BE2C (cell line): Measurements from ENCODE around the gene STEAP1B.

Source experiments
- DNase-seq: peaks from one replicate; pipeline ENCODE4 v3.0.0-alpha.2; 2020
- H3K27me3 ChIP-seq: fragments of 250-450 bp; sonication (Bioruptor Pico); 2 replicates; pipeline ENCODE4 v1.5.1; 2020; ENCODE audit warnings: mild to moderate bottlenecking
- H3K36me3 ChIP-seq: fragments of 250-450 bp; sonication (Bioruptor Pico); 2 replicates; pipeline ENCODE4 v1.5.1; 2020; ENCODE audit warnings: mild to moderate bottlenecking
- H3K4me1 ChIP-seq: fragments of 250-450 bp; sonication (Bioruptor Pico); 2 replicates; pipeline ENCODE4 v1.5.1; 2020
- H3K4me3 ChIP-seq: 2 replicates; pipeline ENCODE4 v1.5.1; 2011; ENCODE audit warnings: low read depth, low read length
- H3K9me3 ChIP-seq: fragments of 250-450 bp; sonication (Bioruptor Pico); 2 replicates; pipeline ENCODE4 v1.5.1; 2020
- TF ChIP-seq, protein P1 (sequence below): IDR thresholded peaks from 2 replicates; pipeline ENCODE4 v1.5.1; 2012; ENCODE audit warnings: mild to moderate bottlenecking, low read depth, low read length

Gene STEAP1B

DNA sequence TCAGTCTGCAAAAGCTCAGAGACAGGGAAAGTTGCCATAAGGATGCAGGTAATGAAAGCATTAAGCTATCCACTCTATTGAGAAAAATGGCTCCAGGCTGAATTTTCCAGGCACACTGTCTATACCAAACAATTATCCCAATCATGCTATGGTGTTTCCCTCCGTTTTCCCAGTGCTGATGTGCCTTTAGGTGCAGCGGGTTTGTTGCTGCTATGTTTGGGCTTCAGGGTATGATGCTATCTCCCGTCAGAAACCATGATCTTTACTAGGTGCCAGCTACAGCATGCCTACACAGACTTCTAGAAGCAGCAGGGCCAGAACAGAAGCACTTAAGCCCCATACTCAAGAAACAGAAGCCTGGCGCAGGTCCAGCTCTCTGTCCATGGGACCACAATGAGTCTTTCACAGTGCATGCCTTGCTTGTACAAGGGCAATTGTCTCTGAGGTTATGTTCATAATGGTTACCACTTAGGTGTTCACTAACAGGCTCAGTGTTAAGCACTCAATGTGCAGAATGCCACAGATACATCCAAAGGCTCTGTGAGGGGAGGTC is 19.4 kb downstream of the STEAP1B start:
- H3K4me3 ChIP-seq = no peak overlapping the region
- no peaks in the 10 kb centered on the region for H3K9me3 ChIP-seq
- peaks cover 20% of the 10 kb centered on the region for H3K4me1 ChIP-seq
- no peaks in the 10 kb centered on the region for H3K36me3 ChIP-seq
- DNase-seq = peak; percentile 91
- H3K27me3 ChIP-seq = no peaks in the 10 kb centered on the region
- TF ChIP-seq, protein P1, sequence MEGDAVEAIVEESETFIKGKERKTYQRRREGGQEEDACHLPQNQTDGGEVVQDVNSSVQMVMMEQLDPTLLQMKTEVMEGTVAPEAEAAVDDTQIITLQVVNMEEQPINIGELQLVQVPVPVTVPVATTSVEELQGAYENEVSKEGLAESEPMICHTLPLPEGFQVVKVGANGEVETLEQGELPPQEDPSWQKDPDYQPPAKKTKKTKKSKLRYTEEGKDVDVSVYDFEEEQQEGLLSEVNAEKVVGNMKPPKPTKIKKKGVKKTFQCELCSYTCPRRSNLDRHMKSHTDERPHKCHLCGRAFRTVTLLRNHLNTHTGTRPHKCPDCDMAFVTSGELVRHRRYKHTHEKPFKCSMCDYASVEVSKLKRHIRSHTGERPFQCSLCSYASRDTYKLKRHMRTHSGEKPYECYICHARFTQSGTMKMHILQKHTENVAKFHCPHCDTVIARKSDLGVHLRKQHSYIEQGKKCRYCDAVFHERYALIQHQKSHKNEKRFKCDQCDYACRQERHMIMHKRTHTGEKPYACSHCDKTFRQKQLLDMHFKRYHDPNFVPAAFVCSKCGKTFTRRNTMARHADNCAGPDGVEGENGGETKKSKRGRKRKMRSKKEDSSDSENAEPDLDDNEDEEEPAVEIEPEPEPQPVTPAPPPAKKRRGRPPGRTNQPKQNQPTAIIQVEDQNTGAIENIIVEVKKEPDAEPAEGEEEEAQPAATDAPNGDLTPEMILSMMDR = no peak

DNA sequence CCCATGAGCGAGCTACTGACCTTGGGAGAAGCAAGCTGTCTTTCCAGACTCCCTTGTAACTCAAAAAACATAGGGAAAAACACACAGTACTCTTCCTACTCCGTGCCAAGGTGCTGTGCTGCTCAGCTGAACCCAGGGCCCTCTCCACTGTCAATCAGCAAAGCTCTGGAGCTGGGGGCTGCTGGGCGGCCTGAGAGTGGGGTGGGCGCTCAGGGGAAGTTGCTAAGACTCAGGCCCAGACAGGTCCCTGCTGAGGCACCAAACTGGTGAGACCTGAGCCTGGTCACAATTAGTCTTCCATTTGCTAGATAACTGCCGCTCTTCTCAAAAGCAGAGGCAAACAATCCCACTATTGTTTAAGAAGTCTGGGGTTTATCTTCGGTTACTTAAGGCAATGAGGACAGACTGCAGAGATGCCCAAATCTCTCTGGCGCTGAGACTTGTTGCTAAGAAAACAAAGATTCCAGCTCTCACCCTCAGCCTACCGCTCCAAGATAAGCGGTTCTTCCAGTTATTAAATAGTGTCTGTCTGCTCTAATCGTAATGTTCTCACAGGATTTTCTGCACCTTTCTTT is 22.0 kb downstream of the STEAP1B start:
- no peaks in the 10 kb centered on the region for H3K9me3 ChIP-seq

DNA sequence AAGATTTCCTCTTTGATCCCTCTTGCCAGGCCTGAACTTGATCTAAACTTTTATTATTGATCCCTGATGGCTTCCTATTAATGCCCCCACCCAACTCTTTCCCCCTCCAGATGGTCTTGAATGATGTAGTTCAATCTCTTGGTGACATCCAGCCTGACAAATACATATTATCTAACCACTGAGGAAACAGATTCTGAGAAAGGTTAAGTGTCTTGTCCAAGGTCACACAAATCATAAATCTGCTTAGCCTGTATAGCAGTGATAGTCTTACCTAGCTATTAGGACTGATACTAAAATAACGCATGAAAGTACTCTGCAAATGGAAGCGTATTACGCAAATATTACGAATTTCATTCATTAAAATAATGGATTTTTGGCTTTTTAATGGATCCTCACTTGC is 22.7 kb downstream of the STEAP1B start:
- Histone ChIP-seq H3K27me3 (no peaks in the 10 kb centered on the region), H3K4me1 (peaks cover 14% of the 10 kb centered on the region), H3K36me3 (no peaks in the 10 kb centered on the region), H3K9me3 (no peaks in the 10 kb centered on the region), H3K4me3 (no peak overlapping the region)
- TF ChIP-seq, protein P1 = no peak
- DNase-seq = no peak

More for the DNA sequence above, 22.0 kb downstream of the STEAP1B start:
- no peak for DNase-seq
- Histone ChIP-seq H3K36me3 (no peaks in the 10 kb centered on the region), H3K4me1 (peaks cover 20% of the 10 kb centered on the region), H3K27me3 (no peaks in the 10 kb centered on the region), H3K4me3 (no peak overlapping the region)
- TF ChIP-seq, protein P1 = no peak

DNA sequence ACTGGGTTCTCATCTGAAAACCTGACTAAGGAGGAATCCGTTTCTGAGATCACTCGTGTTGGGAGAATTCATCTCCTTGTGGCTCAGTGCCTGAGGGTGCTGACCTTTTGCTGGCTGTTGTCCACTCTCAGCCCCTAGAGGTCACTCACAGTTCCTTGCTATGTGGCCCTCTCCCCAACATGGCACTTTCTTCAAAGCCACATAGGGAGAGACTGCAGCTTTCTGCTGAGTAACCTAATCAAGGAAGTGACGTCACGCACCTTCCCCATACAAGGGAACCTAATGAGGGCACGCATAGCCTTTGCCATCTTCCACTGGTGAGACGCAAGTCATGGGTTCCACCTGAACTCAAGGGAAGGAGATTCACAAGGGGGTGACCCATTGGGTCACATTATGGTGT is 23.2 kb downstream of the STEAP1B start:
- Histone ChIP-seq H3K36me3 (no peaks in the 10 kb centered on the region), H3K4me1 (peaks cover 10% of the 10 kb centered on the region), H3K4me3 (no peak overlapping the region), H3K27me3 (no peaks in the 10 kb centered on the region), H3K9me3 (no peaks in the 10 kb centered on the region)
- TF ChIP-seq, protein P1 = no peak
- DNase-seq = no peak

DNA sequence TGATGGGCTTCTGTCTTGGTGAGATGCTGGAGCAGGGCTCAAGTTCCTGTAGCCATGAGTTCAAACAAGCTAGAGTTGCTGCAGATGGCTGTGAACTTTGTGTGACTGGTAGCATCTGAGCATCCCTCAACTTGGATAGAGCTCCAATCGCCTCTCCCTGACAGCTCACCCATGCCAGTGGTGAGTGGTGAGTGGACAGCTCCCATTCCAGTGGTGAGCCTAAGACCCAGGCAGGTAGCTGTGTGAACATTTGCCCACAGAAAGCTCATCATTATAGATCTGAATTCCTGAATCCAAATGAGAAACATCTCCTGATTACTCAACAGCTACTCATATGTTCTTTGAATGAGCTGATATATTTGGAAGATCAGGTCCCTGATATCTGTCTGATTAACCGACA is 25.3 kb downstream of the STEAP1B start:
- TF ChIP-seq, protein P1 = no peak
- no peaks in the 10 kb centered on the region for H3K4me1 ChIP-seq
- no peak for DNase-seq
- H3K27me3 ChIP-seq = no peaks in the 10 kb centered on the region
- H3K36me3 ChIP-seq = no peaks in the 10 kb centered on the region
- H3K4me3 ChIP-seq = no peak overlapping the region
- no peaks in the 10 kb centered on the region for H3K9me3 ChIP-seq

DNA sequence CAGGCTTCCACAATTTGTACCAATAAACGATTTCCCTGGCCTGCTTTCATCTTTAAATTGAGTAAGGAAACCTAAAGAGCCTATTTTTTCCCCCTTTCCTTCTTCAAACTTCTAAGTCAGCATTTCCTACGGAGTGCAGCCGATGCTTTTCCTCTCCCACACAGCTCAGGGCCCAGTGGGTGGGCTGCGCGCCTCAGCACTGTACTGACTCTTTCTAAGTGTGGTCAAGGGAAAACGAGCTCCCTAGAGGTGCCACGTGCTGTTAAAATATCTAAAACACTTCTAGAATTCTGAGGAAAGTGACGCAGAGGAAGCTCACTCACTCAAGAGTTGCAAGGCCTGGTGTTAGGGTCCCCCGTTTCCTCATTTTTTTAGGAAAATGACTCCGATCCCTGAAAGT is 29.0 kb downstream of the STEAP1B start:
- DNase-seq = no peak
- no peak overlapping the region for H3K4me3 ChIP-seq
- H3K27me3 ChIP-seq = no peaks in the 10 kb centered on the region
- no peaks in the 10 kb centered on the region for H3K4me1 ChIP-seq
- TF ChIP-seq, protein P1 = no peak
- H3K36me3 ChIP-seq = no peaks in the 10 kb centered on the region
- H3K9me3 ChIP-seq = no peaks in the 10 kb centered on the region
